Measurements from ENCODE around the gene FABP3. TPM values are rescaled to one million over a fixed set of nuclear protein-coding genes. Genes with fewer than 3 reads are reported as not detected.

Gene FABP3
- polyA plus RNA-seq, 2 of the 4 experiments (the other 2 are of a cell fraction) = not detected

- no peaks in the 10 kb centered on the region for H3K9me3 ChIP-seq
Measured at GRCh38 chr1:31374511-31375196, 1.8 kb upstream of the FABP3 start.

GRCh38 chr1:31373897-31374486, 1.1 kb upstream of the FABP3 start:
- ATAC-seq = no peak
- no peak overlapping the region for H3K27ac ChIP-seq
- ChIA-PET POLR2A (no interaction called here), CTCF (interaction anchor here (0.8 to 2.7 kb wide), 3 partner anchors 14 to 47 kb away, joined by 3 to 9 read pairs (median 4); no protein-coding TSS in a partner anchor)
- FAIRE-seq = no peak
- no peak for DNase-seq (ENCODE audit: low read depth in 1 of 2, low spot score in 1 of 2)
- TF ChIP-seq FOSL2 (IDR thresholded peaks at IDR 0.05) (no peak), FOSL2 (CRISPR knock-in tag; IDR thresholded peaks at IDR 0.05) (no peak), MAZ (IDR thresholded peaks at IDR 0.05; ENCODE audit: borderline replicate concordance, low read depth, low read length) (no peak), CHD2 (IDR thresholded peaks at IDR 0.05; ENCODE audit: low read length, partially characterized antibody) (no peak), E2F6 (IDR thresholded peaks at IDR 0.05; ENCODE audit: borderline replicate concordance, low read depth) (no peak), CTCF (IDR thresholded peaks at IDR 0.05) (no peak), RCOR1 (IDR thresholded peaks at IDR 0.05; ENCODE audit: low read depth, low read length) (no peak), KDM5A (IDR thresholded peaks at IDR 0.05) (no peak), JUNB (IDR thresholded peaks at IDR 0.05) (no peak), EHMT2 (IDR thresholded peaks at IDR 0.05; ENCODE audit: low read depth) (no peak), MYC (IDR thresholded peaks at IDR 0.05; ENCODE audit: borderline replicate concordance, low read length) (no peak), NPAS2 (CRISPR knock-in tag; IDR thresholded peaks at IDR 0.05; ENCODE audit: borderline replicate concordance) (no peak), HES2 (IDR thresholded peaks at IDR 0.05) (no peak), POLR2A (IDR thresholded peaks at IDR 0.05; ENCODE audit: low read length) (no peak), PHF8 (IDR thresholded peaks at IDR 0.05; ENCODE audit: borderline replicate concordance, low read depth) (no peak), USF2 (IDR thresholded peaks at IDR 0.05) (no peak), BCL3 (IDR thresholded peaks at IDR 0.05) (no peak), SMC3 (IDR thresholded peaks at IDR 0.05) (no peak), TP53 (CRISPR knock-in tag; IDR thresholded peaks at IDR 0.05) (no peak), BHLHE40 (IDR thresholded peaks at IDR 0.05; ENCODE audit: low read depth, low read length) (no peak), HOXB13 (CRISPR knock-in tag; IDR thresholded peaks at IDR 0.05; ENCODE audit: low read depth) (no peak)
- H3K4me1 ChIP-seq = peaks cover 13% of the 10 kb centered on the region
- no peak overlapping the region for H3K4me2 ChIP-seq
- WGBS (ENCODE audit: missing lambda C conversion rate) = 87% methylated on average over 11 of the region's 11 CpGs
- H3K9me3 ChIP-seq = no peaks in the 10 kb centered on the region
- H3K4me3 ChIP-seq = no peak overlapping the region

More at GRCh38 chr1:31374511-31375196, 1.8 kb upstream of the FABP3 start:
- ChIA-PET CTCF (no interaction called here), POLR2A (no interaction called here)
- 87% methylated on average over 7 of the region's 7 CpGs for WGBS (ENCODE audit: missing lambda C conversion rate)
- FAIRE-seq = no peak
- H3K4me1 ChIP-seq = peaks cover 13% of the 10 kb centered on the region
- H3K27ac ChIP-seq = no peak overlapping the region
- H3K4me3 ChIP-seq = no peak overlapping the region
- no peak for DNase-seq (ENCODE audit: low read depth in 1 of 2, low spot score in 1 of 2)
- H3K4me2 ChIP-seq = no peak overlapping the region
- ATAC-seq = no peak
- TF ChIP-seq NR3C1 (IDR thresholded peaks at IDR 0.05) (no peak), PHF8 (IDR thresholded peaks at IDR 0.05; ENCODE audit: borderline replicate concordance, low read depth) (no peak), SREBF2 (IDR thresholded peaks at IDR 0.05) (no peak), HDAC2 (IDR thresholded peaks at IDR 0.05) (no peak), FOSB (CRISPR knock-in tag; IDR thresholded peaks at IDR 0.05) (no peak), ZC3H11A (IDR thresholded peaks at IDR 0.05) (no peak), RFX5 (IDR thresholded peaks at IDR 0.05) (no peak), KDM5A (IDR thresholded peaks at IDR 0.05) (no peak)

Measured in A549 (cell line).